CD4-positive, alpha-beta T cell treated with Interleukin-4 for 4 hours (primary cell): ENCODE results near the gene SUFU.
A peak's percentile ranks its signal among the peaks of the same experiment; 100 is the strongest.

Experiments
- DNase-seq: peaks from one replicate; pipeline ENCODE4 v3.0.0-alpha.2; 2020

Gene SUFU

GRCh38 chr10:102643336-102644065, 139.7 kb downstream of the SUFU start:
- DNase-seq: peak; percentile 42

GRCh38 chr10:102644066-102644645, 140.4 kb downstream of the SUFU start, which contains the start of gene TRIM8:
Gene TRIM8 (plus strand): TSS chr10:102644479. CDS start chr10:102644618, 139 bp downstream.
- DNase-seq: peak; percentile 39

- DNase-seq: peak; percentile 83
These were observed 141.0 kb downstream of the SUFU start for GRCh38 chr10:102644646-102645387.

GRCh38 chr10:102645388-102645740, 141.6 kb downstream of the SUFU start:
- peak; percentile 49 for DNase-seq

GRCh38 chr10:102645741-102646609, 142.2 kb downstream of the SUFU start:
- DNase-seq: peak; percentile 94

GRCh38 chr10:102646610-102647442, 143.1 kb downstream of the SUFU start:
- DNase-seq: peak; percentile 61

GRCh38 chr10:102647443-102648268, 143.9 kb downstream of the SUFU start:
- no peak for DNase-seq

GRCh38 chr10:102648269-102648888, 144.6 kb downstream of the SUFU start:
- no peak for DNase-seq

- DNase-seq: peak; percentile 40
These were observed 145.4 kb downstream of the SUFU start for GRCh38 chr10:102648889-102649796.

- DNase-seq: no peak
These were observed 146.3 kb downstream of the SUFU start for GRCh38 chr10:102649797-102650654.

GRCh38 chr10:102650655-102651454, 147.1 kb downstream of the SUFU start:
- no peak for DNase-seq

- no peak for DNase-seq
These were observed 147.8 kb downstream of the SUFU start for GRCh38 chr10:102651455-102652169.

- peak; percentile 35 for DNase-seq
These were observed 148.6 kb downstream of the SUFU start for GRCh38 chr10:102652170-102652916.

GRCh38 chr10:102653060-102653459, 149.3 kb downstream of the SUFU start:
- no peak for DNase-seq

- DNase-seq: no peak
These were observed 150.8 kb downstream of the SUFU start for GRCh38 chr10:102654566-102654965.

- DNase-seq: no peak
These were observed 151.2 kb downstream of the SUFU start for GRCh38 chr10:102654969-102655368.
